Thoracic aorta (tissue), 2 donors: ENCODE results near the gene RPAIN. TPM values are rescaled to one million over a fixed set of nuclear protein-coding genes. Genes with fewer than 3 reads are reported as not detected.

ENCODE experiments used
- ATAC-seq: fragments of 150-250 bp; one replicate; pipeline ENCODE4 v1.8.0; 2017; ENCODE audit warnings: low read depth; ENCODE audit not compliant: insufficient number of reproducible peaks, low FRiP score
- DNase-seq: peaks from one replicate; pipeline ENCODE4 v3.0.0-alpha.2; 2020; ENCODE audit warnings: low spot score
- H3K27ac ChIP-seq, 2 donors: fragments of 200-600 bp; sonication (generic); 1 replicate in 1 of 2; 2 replicates in 1 of 2; pipeline ENCODE4 v1.5.1; 2016; ENCODE audit warnings: mild to moderate bottlenecking in 2 of 2, moderate library complexity in 2 of 2
- H3K27me3 ChIP-seq: fragments of 200-600 bp; sonication (generic); replicated peaks from 2 replicates; pipeline ENCODE4 v1.6.0; 2016; ENCODE audit warnings: mild to moderate bottlenecking; ENCODE audit not compliant: insufficient read depth
- H3K36me3 ChIP-seq: fragments of 200-600 bp; sonication (generic); one replicate; pipeline ENCODE4 v1.5.1; 2016
- H3K4me1 ChIP-seq, 2 donors: fragments of 200-600 bp; sonication (generic); 1 replicate in 1 of 2; 2 replicates in 1 of 2; pipeline versions ENCODE4 v1.5.1 to v1.6.0; 2016; ENCODE audit warnings: low read depth in 2 of 2, mild to moderate bottlenecking in 1 of 2; ENCODE audit not compliant: control insufficient read depth in 1 of 2
- H3K4me3 ChIP-seq: fragments of 200-600 bp; sonication (generic); 2 replicates; pipeline ENCODE4 v1.5.1; 2016; ENCODE audit warnings: mild to moderate bottlenecking
- H3K9me3 ChIP-seq: fragments of 200-600 bp; sonication (generic); 2 replicates; pipeline ENCODE4 v1.5.1; 2016
- CTCF ChIP-seq: fragments of 200-600 bp; sonication (generic); IDR thresholded peaks from one replicate; pipeline ENCODE4 v1.5.1; 2019; ENCODE audit warnings: antibody characterized with exemption
- total RNA-seq, 2 donors: library from RNA; depleted of rRNA; stranded (reverse); fragments of >200 nt; gene quantifications; one replicate each; pipeline versions ENCODE4 v1.1.0 to v1.2.3, GENCODE V29; 2016

RPAIN gene
- total RNA-seq, 2 donors from 2014 or later, result 33.1 to 44.5 TPM

- no peaks in the 10 kb centered on the region for H3K9me3 ChIP-seq
- DNase-seq, result no peak
- peaks cover 68% of the 10 kb centered on the region for H3K36me3 ChIP-seq
- no peaks in the 10 kb centered on the region for H3K4me1 ChIP-seq
- no peak for ATAC-seq
- H3K27ac ChIP-seq, result no peak overlapping the region
- no peak for TF ChIP-seq CTCF
- no peak overlapping the region for H3K4me3 ChIP-seq
- no peaks in the 10 kb centered on the region for H3K27me3 ChIP-seq
These were observed 40.5 kb upstream of the RPAIN start for GRCh38 chr17:5379351-5380107.

GRCh38 chr17:5380491-5381135, 39.4 kb upstream of the RPAIN start:
- Histone ChIP-seq H3K36me3 (peaks cover 58% of the 10 kb centered on the region), H3K27me3 (no peaks in the 10 kb centered on the region), H3K4me1 (no peaks in the 10 kb centered on the region), H3K4me3 (no peak overlapping the region), H3K9me3 (no peaks in the 10 kb centered on the region), H3K27ac (no peak overlapping the region)
- ATAC-seq (no peak), DNase-seq (no peak)
- no peak for TF ChIP-seq CTCF

GRCh38 chr17:5381542-5381941, 38.4 kb upstream of the RPAIN start:
- ATAC-seq, result no peak

GRCh38 chr17:5391678-5392077, 28.3 kb upstream of the RPAIN start:
- DNase-seq (no peak), ATAC-seq (no peak)
- Histone ChIP-seq H3K4me1 (no peaks in the 10 kb centered on the region), H3K9me3 (no peaks in the 10 kb centered on the region), H3K4me3 (no peak overlapping the region), H3K27me3 (no peaks in the 10 kb centered on the region), H3K27ac (no peak overlapping the region), H3K36me3 (peaks cover 70% of the 10 kb centered on the region)
- no peak for TF ChIP-seq CTCF

More at GRCh38 chr17:5381542-5381941, 38.4 kb upstream of the RPAIN start:
- no peak overlapping the region for H3K27ac ChIP-seq
- H3K36me3 ChIP-seq, result peaks cover 55% of the 10 kb centered on the region
- no peak for DNase-seq
- no peaks in the 10 kb centered on the region for H3K4me1 ChIP-seq
- H3K4me3 ChIP-seq, result no peak overlapping the region
- TF ChIP-seq CTCF, result no peak
- no peaks in the 10 kb centered on the region for H3K9me3 ChIP-seq
- no peaks in the 10 kb centered on the region for H3K27me3 ChIP-seq

- Histone ChIP-seq H3K4me1 (no peaks in the 10 kb centered on the region), H3K36me3 (peaks cover 63% of the 10 kb centered on the region), H3K27ac (no peak overlapping the region), H3K27me3 (no peaks in the 10 kb centered on the region), H3K4me3 (no peak overlapping the region), H3K9me3 (no peaks in the 10 kb centered on the region)
- TF ChIP-seq CTCF, result no peak
- no peak for ATAC-seq
- DNase-seq, result no peak
These were observed 23.4 kb upstream of the RPAIN start for GRCh38 chr17:5396612-5397011.
